SK-N-SH (cell line): ENCODE measurements around the gene FGF4. TPM values are rescaled to one million over a fixed set of nuclear protein-coding genes. Genes with fewer than 3 reads are reported as not detected.

Experiments used
- CTCF ChIA-PET: fragments of 300-600, 350-600 bp; formaldehyde crosslinking; extraction: SDS; loops from one replicate; lab custom pipeline; 2021; lab: Yijun Ruan, JAX
- POLR2A ChIA-PET: fragments of 350-600 bp; sonication (Branson Sonifier 250); formaldehyde crosslinking; extraction: SDS; loops from one replicate; lab custom pipeline; 2020; ENCODE audit warnings: antibody characterized with exemption, inconsistent platforms; lab: Yijun Ruan, JAX
- DNase-seq: peaks from one replicate; pipeline ENCODE4 v3.0.0; 2012
- H2AFZ ChIP-seq: fragments of 200-600 bp; sonication (generic); 2 replicates; pipeline ENCODE4 v1.8.1; 2016; ENCODE audit warnings: antibody characterized with exemption, mild to moderate bottlenecking, low read depth
- H3F3A ChIP-seq: fragments of 200-600 bp; sonication (generic); replicated peaks from 2 replicates; pipeline ENCODE3; 2016; ENCODE audit warnings: antibody characterized with exemption, mild to moderate bottlenecking; ENCODE audit not compliant: insufficient read depth
- H3K27ac ChIP-seq, 2 experiments: fragments of 200-500 bp in 1 of 2; fragments of 200-600 bp in 1 of 2; sonication (Bioruptor generic) in 1 of 2; sonication (generic), shearing (Covaris generic) in 1 of 2; 2 replicates each; pipeline versions ENCODE4 v1.5.1 to v1.6.1; 2014 to 2016; ENCODE audit warnings: low read depth in 2 of 2, inconsistent platforms in 1 of 2, low read length in 1 of 2, mild to moderate bottlenecking in 1 of 2, mixed read lengths in 1 of 2
- H3K27me3 ChIP-seq: fragments of 200-600 bp; sonication (generic), shearing (Covaris generic); 2 replicates; pipeline ENCODE4 v1.6.1; 2016; ENCODE audit warnings: mixed run types; ENCODE audit not compliant: insufficient read depth
- H3K36me3 ChIP-seq, 2 experiments: fragments of 200-500 bp in 1 of 2; fragments of 200-600 bp in 1 of 2; sonication (Bioruptor generic) in 1 of 2; sonication (generic) in 1 of 2; replicated peaks in 1 of 2; 2 replicates each; pipeline versions ENCODE3 to v1.5.1; 2014 to 2016; ENCODE audit warnings: low read length in 1 of 2, mild to moderate bottlenecking in 1 of 2; ENCODE audit not compliant: insufficient read depth in 2 of 2, control insufficient read depth in 1 of 2
- H3K4me1 ChIP-seq, 2 experiments: fragments of 200-500 bp in 1 of 2; fragments of 200-600 bp in 1 of 2; sonication (Bioruptor generic) in 1 of 2; sonication (generic), shearing (Covaris generic) in 1 of 2; 2 replicates each; pipeline versions ENCODE4 v1.5.1 to v1.6.1; 2014 to 2016; ENCODE audit warnings: low read depth in 1 of 2, low read length in 1 of 2, mixed run types in 1 of 2; ENCODE audit not compliant: insufficient read depth in 2 of 2, control insufficient read depth in 1 of 2
- H3K4me2 ChIP-seq: fragments of 200-600 bp; sonication (generic), shearing (Covaris generic); 2 replicates; pipeline ENCODE4 v1.6.1; 2017; ENCODE audit warnings: mixed run types
- H3K4me3 ChIP-seq, 2 experiments: fragments of 200-500 bp in 1 of 2; fragments of 200-600 bp in 1 of 2; sonication (Bioruptor generic) in 1 of 2; sonication (generic), shearing (Covaris generic) in 1 of 2; 2 replicates each; pipeline versions ENCODE4 v1.5.1 to v1.8.1; 2014 to 2016; ENCODE audit warnings: low read depth in 2 of 2, inconsistent platforms in 1 of 2, low read length in 1 of 2, mild to moderate bottlenecking in 1 of 2, mixed read lengths in 1 of 2, moderate library complexity in 1 of 2
- H3K79me2 ChIP-seq: fragments of 200-600 bp; sonication (generic); 2 replicates; pipeline ENCODE4 v1.8.1; 2017; ENCODE audit warnings: mild to moderate bottlenecking; ENCODE audit not compliant: insufficient read depth
- H3K9ac ChIP-seq: fragments of 200-600 bp; sonication (generic); 2 replicates; pipeline ENCODE4 v1.6.1; 2017; ENCODE audit warnings: mixed run types
- H3K9me2 ChIP-seq: fragments of 200-600 bp; sonication (generic); 2 replicates; pipeline ENCODE4 v1.6.1; 2017; ENCODE audit warnings: mixed run types
- H3K9me3 ChIP-seq: fragments of 200-600 bp; sonication (generic); 2 replicates; pipeline ENCODE4 v1.6.1; 2017; ENCODE audit warnings: mixed run types, mild to moderate bottlenecking, moderate library complexity
- H4K20me1 ChIP-seq: fragments of 200-600 bp; sonication (generic); 2 replicates; pipeline ENCODE4 v1.6.1; 2017; ENCODE audit warnings: mild to moderate bottlenecking, mixed run types; ENCODE audit not compliant: insufficient read depth
- CHD2 ChIP-seq: fragments of 150-350 bp; IDR thresholded peaks from 2 replicates; pipeline ENCODE4 v1.6.1; 2018; ENCODE audit warnings: low read length; ENCODE audit not compliant: partially characterized antibody
- EZH2phosphoT487 ChIP-seq: fragments of 200-600 bp; sonication (generic); IDR thresholded peaks from 2 replicates; pipeline ENCODE4 v1.6.1; 2017; ENCODE audit warnings: low read depth, mixed run types, mild to moderate bottlenecking, antibody characterized with exemption, moderate library complexity, borderline replicate concordance
- FOSL2 ChIP-seq: IDR thresholded peaks from 2 replicates; pipeline ENCODE4 v1.4.0; 2012; ENCODE audit warnings: low read depth, mild to moderate bottlenecking, moderate library complexity, borderline replicate concordance
- GABPA ChIP-seq: IDR thresholded peaks from 2 replicates; pipeline ENCODE4 v1.4.0; 2012; ENCODE audit warnings: low read depth, mild to moderate bottlenecking
- GATA2 ChIP-seq: sonication (generic); formaldehyde crosslinking; IDR thresholded peaks from 2 replicates; pipeline ENCODE4 v1.5.0; 2020; ENCODE audit warnings: mild to moderate bottlenecking, missing genetic modification reagents
- MXI1 ChIP-seq: IDR thresholded peaks from 2 replicates; pipeline ENCODE4 v1.6.1; 2012; ENCODE audit warnings: mild to moderate bottlenecking, low read depth, low read length, improper control_type of control experiment
- RCOR1 ChIP-seq: fragments of 150-350 bp; IDR thresholded peaks from 2 replicates; pipeline ENCODE4 v1.6.1; 2017; ENCODE audit warnings: antibody characterized with exemption, low read length
- SMC3 ChIP-seq: IDR thresholded peaks from 2 replicates; pipeline ENCODE4 v1.6.1; 2012; ENCODE audit warnings: low read depth, low read length, improper control_type of control experiment
- TCF12 ChIP-seq: IDR thresholded peaks from 2 replicates; pipeline ENCODE4 v1.4.0; 2012
- YY1 ChIP-seq: IDR thresholded peaks from 2 replicates; pipeline ENCODE4 v1.4.0; 2012; ENCODE audit warnings: low read depth, mild to moderate bottlenecking
- WGBS: methylation state at CpG from one replicate; pipeline ENCODE4 v1.1.6; 2017; ENCODE audit warnings: low lambda C conversion rate; 5-methylcytosine and 5-hydroxymethylcytosine counted together
- polyA plus RNA-seq, 3 experiments: library from polyadenylated mRNA; depleted of rRNA; stranded (reverse); fragments of >200 nt; gene quantifications; 2 replicates each; pipeline ENCODE4 v1.2.3, GENCODE V29; 2012
- TF ChIP-seq, protein P1 (sequence below): IDR thresholded peaks from 2 replicates; pipeline ENCODE4 v1.6.1; 2012; ENCODE audit warnings: mild to moderate bottlenecking, low read depth, low read length, moderate library complexity
- TF ChIP-seq, protein P2 (sequence below): fragments of 150-350 bp; IDR thresholded peaks from 2 replicates; pipeline ENCODE4 v1.6.1; 2016; ENCODE audit warnings: mild to moderate bottlenecking, low read depth, low read length
- TF ChIP-seq, protein P3 (sequence below): IDR thresholded peaks from 2 replicates; pipeline ENCODE4; 2012

The FGF4 gene
- polyA plus RNA-seq, 1 of the 3 experiments (the other 2 are of a cell fraction), result not detected

DNA sequence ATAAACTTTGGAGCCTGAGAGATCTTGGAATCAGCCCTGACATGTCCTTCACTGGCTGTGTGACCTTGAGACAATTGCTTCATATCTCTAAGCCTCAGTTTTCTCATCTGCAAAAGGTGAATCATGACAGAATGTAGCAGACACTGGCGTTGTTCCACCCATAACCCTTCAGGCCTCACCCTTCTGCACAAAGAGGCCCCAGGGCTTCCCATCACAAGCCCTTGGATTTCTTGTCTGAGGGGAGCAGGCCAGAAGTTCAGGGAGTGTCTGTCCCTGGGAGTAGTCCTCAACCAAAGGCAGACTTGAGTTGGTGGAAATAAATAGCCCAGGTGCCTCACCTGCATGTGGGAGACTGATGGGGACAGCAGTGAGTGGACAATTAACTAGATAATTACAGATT lies 27.4 kb upstream of the FGF4 start:
- no peak for TF ChIP-seq CHD2
- TF ChIP-seq GATA2 (CRISPR knock-in tag), result no peak
- no peak for TF ChIP-seq FOSL2
- no peak for TF ChIP-seq TCF12
- TF ChIP-seq, protein P1, sequence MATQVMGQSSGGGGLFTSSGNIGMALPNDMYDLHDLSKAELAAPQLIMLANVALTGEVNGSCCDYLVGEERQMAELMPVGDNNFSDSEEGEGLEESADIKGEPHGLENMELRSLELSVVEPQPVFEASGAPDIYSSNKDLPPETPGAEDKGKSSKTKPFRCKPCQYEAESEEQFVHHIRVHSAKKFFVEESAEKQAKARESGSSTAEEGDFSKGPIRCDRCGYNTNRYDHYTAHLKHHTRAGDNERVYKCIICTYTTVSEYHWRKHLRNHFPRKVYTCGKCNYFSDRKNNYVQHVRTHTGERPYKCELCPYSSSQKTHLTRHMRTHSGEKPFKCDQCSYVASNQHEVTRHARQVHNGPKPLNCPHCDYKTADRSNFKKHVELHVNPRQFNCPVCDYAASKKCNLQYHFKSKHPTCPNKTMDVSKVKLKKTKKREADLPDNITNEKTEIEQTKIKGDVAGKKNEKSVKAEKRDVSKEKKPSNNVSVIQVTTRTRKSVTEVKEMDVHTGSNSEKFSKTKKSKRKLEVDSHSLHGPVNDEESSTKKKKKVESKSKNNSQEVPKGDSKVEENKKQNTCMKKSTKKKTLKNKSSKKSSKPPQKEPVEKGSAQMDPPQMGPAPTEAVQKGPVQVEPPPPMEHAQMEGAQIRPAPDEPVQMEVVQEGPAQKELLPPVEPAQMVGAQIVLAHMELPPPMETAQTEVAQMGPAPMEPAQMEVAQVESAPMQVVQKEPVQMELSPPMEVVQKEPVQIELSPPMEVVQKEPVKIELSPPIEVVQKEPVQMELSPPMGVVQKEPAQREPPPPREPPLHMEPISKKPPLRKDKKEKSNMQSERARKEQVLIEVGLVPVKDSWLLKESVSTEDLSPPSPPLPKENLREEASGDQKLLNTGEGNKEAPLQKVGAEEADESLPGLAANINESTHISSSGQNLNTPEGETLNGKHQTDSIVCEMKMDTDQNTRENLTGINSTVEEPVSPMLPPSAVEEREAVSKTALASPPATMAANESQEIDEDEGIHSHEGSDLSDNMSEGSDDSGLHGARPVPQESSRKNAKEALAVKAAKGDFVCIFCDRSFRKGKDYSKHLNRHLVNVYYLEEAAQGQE, result no peak
- no peak for TF ChIP-seq MXI1
- no peak for TF ChIP-seq RCOR1
- no peak for TF ChIP-seq YY1
- TF ChIP-seq, protein P2, sequence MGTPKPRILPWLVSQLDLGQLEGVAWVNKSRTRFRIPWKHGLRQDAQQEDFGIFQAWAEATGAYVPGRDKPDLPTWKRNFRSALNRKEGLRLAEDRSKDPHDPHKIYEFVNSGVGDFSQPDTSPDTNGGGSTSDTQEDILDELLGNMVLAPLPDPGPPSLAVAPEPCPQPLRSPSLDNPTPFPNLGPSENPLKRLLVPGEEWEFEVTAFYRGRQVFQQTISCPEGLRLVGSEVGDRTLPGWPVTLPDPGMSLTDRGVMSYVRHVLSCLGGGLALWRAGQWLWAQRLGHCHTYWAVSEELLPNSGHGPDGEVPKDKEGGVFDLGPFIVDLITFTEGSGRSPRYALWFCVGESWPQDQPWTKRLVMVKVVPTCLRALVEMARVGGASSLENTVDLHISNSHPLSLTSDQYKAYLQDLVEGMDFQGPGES, result no peak
- TF ChIP-seq EZH2phosphoT487, result no peak
- TF ChIP-seq, protein P3, sequence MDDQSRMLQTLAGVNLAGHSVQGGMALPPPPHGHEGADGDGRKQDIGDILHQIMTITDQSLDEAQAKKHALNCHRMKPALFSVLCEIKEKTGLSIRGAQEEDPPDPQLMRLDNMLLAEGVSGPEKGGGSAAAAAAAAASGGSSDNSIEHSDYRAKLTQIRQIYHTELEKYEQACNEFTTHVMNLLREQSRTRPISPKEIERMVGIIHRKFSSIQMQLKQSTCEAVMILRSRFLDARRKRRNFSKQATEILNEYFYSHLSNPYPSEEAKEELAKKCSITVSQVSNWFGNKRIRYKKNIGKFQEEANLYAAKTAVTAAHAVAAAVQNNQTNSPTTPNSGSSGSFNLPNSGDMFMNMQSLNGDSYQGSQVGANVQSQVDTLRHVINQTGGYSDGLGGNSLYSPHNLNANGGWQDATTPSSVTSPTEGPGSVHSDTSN, result no peak
- no peak for TF ChIP-seq GABPA
- TF ChIP-seq SMC3, result no peak
- H3K4me3 ChIP-seq, result no peak overlapping the region
- H3K9ac ChIP-seq, result no peak overlapping the region
- H3K27me3 ChIP-seq, result no peaks in the 10 kb centered on the region
- 10% methylated on average over 1 of the region's 1 CpG for WGBS
- H3K79me2 ChIP-seq, result no peaks in the 10 kb centered on the region
- CTCF ChIA-PET, result no interaction called here
- H4K20me1 ChIP-seq, result no peaks in the 10 kb centered on the region
- H3K4me1 ChIP-seq, result no peaks in the 10 kb centered on the region
- no peak overlapping the region for H3K27ac ChIP-seq
- no peaks in the 10 kb centered on the region for H3K9me3 ChIP-seq
- no peaks in the 10 kb centered on the region for H3K36me3 ChIP-seq
- H3K4me2 ChIP-seq, result no peak overlapping the region
- POLR2A ChIA-PET, result no interaction called here
- H3K9me2 ChIP-seq, result no peaks in the 10 kb centered on the region
- DNase-seq, result no peak
- H2AFZ ChIP-seq, result no peak overlapping the region
- no peaks in the 10 kb centered on the region for H3F3A ChIP-seq
